Glomerular endothelial cell (primary cell): Measurements from ENCODE around the gene ARL11. TPM values are rescaled to one million over a fixed set of nuclear protein-coding genes. Genes with fewer than 3 reads are reported as not detected.
"Not testable (repeated sequence)": the region's sequence is repeated elsewhere in the genome, so short reads cannot be mapped to it uniquely, and the experiment has no call there.

Experiments used
- DNase-seq: peaks from one replicate; pipeline ENCODE4 v3.0.0-alpha.2; 2011; ENCODE audit warnings: low read depth, low spot score; ENCODE audit errors: extremely low read depth
- total RNA-seq: library from RNA; depleted of rRNA; stranded (reverse); fragments of >200 nt; gene quantifications from 2 replicates; pipeline ENCODE4 v1.2.3, GENCODE V29; 2015

The ARL11 gene
- total RNA-seq: 0.29 and 0.53 TPM in 2 replicates

- DNase-seq: no peak
These were observed at the start of gene ARL11 for GRCh38 chr13:49627831-49628652. Gene ARL11 (plus strand): TSS chr13:49628507. CDS start chr13:49630448, 1,941 bp downstream.

GRCh38 chr13:49579501-49579900, 48.8 kb upstream of the ARL11 start:
- DNase-seq: no peak

DNA sequence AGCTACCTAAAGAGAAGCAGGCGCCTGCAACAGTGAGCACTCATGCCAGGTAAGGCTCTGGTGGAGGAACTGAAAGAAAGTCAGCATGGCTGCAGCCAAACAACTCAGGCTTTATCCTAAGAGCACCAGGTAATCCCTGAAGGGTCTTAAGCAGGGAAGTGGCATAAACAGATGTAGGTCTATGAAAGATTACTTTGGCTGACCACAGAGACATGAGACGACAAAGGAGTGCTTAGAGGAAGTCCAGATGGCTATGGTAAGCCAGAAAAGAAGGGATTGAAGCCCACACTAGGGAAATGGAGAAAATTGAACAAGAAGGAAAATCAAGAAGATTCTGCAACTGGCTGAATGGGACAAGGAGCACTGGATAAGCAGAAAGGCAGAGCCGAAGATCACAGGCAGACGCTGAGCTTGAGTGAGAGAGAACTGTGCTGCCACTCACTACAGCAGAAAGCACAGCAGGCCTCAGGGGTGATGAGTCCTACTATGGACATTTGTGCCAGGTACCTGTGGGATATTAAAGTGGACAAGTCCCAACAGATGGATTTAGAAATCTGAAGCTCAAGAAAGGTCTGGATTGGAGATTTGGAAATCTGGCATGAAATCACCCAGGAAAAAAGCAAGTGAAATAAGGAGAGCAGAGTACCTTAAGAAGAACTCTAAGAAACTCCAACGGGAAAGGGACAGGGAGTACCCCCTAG, 47.2 kb upstream of the ARL11 start:
- no peak for DNase-seq

GRCh38 chr13:49584771-49585182, 43.5 kb upstream of the ARL11 start:
- no peak for DNase-seq

DNA sequence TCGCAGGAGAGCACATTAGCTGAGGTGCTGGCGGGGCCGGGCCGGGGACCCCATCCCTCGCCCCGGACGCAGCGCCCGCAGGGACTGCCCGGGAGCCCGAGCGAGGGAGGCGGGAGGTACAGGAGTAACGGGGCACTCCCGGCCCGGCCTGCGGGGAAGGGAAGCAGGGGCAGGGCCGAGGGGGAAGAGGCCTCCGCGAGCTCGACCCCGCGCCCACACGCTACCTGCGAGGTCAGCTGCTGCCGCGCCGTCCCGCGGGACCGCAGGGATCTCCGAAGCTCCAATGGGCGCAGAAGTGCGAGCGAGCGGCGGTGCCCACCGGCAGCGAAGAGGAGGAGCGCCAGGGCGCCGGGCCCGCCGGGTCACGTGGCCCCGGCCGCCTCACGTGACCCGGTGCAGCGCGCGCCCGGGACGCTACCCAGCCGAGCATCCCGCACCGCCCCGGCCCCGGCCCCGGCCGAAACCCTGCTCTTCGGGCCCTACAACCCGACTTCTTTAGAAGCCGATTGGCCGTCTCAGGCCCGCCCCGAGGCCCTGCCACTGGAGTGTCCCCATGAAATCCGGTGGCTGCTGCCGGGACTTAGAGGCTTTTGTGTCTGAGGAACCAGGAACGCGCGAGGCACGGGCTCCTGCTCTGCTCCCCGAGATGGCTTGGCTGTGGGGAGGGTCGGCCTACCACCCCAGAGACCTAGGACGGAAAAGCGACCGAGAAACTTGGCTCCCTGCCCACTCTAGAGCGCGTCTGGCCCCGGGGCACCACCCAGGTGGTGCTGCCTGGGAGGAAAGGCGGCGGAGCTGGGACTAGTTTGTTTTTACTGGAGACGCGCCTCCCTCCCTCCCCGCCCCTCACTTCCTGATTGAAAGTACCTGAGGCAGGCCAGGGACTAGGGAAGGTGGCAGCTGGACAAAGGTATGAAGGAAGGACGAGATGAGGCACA, 42.8 kb upstream of the ARL11 start, which contains the start of gene RCBTB1:
Gene RCBTB1 (minus strand): TSS at position 339 of the 938 bp plus-strand sequence. CDS start 18,279 bp downstream, outside the sequence.
- DNase-seq: no peak

DNA sequence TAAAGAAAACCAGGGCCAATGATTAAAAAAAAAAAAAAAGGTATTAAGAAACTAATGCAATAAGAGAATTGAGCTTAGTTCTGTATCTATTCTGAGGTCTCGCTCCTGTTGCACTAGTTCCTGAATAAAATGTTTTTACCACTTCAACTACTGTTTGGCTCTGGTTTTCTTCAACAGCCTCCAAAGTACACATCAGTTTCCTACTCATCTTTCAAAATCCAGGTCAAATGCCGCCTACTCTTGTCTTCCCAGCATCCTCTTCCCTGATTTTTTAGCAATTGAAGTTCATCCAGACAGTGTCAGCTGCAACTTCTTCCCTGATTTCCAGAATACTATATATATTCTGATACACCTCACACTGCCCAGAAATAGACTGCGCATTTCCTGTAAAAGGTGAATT, 41.6 kb upstream of the ARL11 start:
- no peak for DNase-seq

GRCh38 chr13:49587311-49587847, 40.9 kb upstream of the ARL11 start:
- no peak for DNase-seq

GRCh38 chr13:49590714-49591113, 37.6 kb upstream of the ARL11 start:
- not testable (repeated sequence) for DNase-seq

GRCh38 chr13:49593876-49594275, 34.4 kb upstream of the ARL11 start:
- not testable (repeated sequence) for DNase-seq

DNA sequence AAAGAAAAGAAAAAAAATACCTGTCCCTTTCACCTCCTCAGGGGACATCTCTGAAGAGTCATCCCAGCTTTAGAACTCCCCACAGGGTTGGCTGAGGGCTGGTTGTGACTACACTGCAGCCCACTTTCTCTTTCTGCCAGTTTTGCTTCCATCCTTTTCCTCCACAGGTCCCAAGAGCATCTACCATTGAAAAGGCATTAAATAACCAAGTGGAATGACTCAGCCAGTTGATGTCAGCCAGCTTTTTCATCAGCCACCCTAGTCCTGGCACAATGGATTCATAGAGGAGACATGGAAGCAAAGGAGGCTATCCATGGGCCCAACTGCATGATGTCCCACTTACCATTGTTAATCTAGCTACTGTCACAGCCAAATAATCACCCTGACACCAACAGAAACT, 33.7 kb upstream of the ARL11 start:
- DNase-seq: no peak

DNA sequence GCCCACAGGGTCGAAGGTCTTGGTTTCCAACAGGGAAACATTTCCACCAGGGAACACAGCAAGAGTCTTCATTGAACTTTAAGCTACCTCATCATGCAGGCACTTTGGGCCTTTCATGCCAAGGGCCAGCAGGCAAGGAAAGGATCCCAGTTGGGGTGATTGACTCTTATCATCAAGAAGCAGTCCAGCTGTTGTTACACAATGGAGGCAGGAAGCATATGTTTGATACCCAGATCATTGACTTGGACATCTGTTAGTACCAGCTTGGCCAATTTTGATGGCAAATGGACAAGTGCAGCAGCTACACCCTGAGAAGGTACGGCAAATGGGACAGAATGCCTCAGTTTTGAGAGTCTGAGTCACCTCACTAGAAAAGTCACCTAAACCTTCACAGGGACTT, 32.1 kb upstream of the ARL11 start:
- no peak for DNase-seq

DNA sequence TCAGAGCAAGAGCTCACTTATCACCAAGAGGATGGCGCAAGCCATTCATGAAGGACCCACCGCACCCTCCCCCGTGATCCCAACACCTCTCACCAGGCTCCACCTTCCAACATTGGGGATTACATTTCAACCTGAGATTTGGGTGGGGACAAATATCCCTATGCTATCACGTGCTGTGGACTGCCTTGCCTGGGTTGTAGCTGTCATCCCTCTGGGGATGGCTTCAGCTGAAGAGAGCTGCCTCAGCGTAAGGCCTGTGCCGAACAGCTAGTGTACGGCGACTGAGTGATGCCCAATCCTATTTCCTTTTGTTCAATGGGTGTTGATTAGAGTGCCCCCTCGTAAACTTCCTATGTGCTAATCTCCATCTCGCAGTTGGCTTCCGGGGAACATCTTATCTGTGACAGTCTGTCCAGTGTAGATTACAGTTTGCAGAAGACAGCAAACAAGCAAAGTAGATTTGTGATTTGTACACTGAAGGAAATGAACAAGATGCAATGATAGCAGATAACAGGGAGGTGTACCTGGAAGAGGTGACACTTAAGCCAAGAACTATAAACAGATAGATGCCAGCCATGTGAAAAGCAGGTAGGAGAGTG, 31.2 kb upstream of the ARL11 start:
- DNase-seq: no peak

GRCh38 chr13:49602005-49602404, 26.3 kb upstream of the ARL11 start:
- DNase-seq: no peak

GRCh38 chr13:49602615-49603014, 25.7 kb upstream of the ARL11 start:
- DNase-seq: not testable (repeated sequence)

DNA sequence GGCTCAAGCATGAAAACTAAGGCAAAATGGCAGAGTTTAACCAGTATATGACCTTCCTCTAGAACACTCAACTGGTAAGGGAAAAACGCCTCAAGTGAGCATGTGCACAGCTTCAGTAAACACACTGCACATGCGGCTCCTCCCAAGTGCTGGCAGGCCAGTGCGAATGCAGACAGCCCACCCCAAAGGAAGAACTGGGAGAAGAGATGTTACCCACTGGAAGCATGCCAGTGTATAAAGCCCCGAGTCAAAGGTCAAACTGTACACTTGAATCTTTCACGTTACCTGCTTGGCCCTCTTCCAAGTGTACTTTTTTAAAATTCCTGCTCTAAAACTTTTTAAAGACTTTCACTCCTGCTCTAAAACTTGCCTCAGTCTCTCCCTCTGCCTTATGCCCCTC, 23.7 kb upstream of the ARL11 start:
- no peak for DNase-seq

- no peak for DNase-seq
These were observed 21.3 kb upstream of the ARL11 start for GRCh38 chr13:49606747-49607648.

DNA sequence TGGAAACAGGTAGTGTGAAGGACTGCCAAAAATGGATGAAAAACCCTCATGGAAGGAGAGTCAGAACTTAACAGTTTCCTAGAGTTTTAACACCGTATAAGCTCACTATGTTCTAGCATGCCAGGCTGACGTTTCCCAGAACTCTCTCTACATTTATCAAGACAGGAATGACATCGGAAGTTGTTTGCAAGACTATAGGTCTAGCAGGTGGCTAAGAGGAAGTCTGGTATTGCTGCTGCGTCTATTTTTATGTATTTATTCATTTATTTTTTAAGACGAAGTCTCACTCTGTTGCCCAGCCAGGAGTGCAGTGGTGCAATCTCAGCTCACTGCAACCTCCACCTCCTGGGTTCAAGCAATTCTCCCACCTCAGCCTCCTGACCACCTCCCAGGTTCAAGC, 20.5 kb upstream of the ARL11 start:
- no peak for DNase-seq

GRCh38 chr13:49608651-49609331, 19.5 kb upstream of the ARL11 start:
- no peak for DNase-seq

DNA sequence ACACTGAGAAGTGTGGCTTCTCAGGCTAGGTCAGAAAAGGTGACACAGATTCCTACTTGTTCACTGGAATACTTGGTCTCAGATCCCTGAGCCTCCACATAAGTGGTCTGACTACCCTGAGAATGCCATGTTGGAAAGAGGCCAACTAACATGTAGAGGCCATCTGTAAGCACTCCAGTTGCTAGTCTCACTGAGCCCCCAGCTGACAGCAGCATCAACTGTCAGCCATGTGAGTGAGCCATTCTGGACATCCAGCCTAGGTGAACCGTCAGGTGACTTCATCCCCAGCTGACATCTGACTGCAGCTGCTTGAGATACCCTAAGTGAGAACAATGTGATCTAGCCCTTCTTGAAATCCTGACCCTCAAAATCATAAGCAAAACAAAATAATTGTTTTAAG, 18.1 kb upstream of the ARL11 start:
- DNase-seq: no peak
